LNCaP clone FGC (cell line): ENCODE data around the gene CLCA1.

Source experiments
- DNase-seq: peaks from one replicate; pipeline ENCODE4 v3.0.0-alpha.2; 2011; ENCODE audit warnings: low read depth
- H3K4me3 ChIP-seq: 2 replicates; pipeline ENCODE4 v1.5.1; 2011; ENCODE audit warnings: mild to moderate bottlenecking, low read depth, low read length, control low read depth
- CTCF ChIP-seq: IDR thresholded peaks from 2 replicates; pipeline ENCODE4 v1.5.1; 2012; ENCODE audit warnings: mild to moderate bottlenecking; ENCODE audit not compliant: control insufficient read depth, insufficient read depth; ENCODE audit errors: extremely low read depth

CLCA1 gene

GRCh38 chr1:86472152-86472551, 3.4 kb downstream of the CLCA1 start:
- TF ChIP-seq CTCF, result no peak
- no peak overlapping the region for H3K4me3 ChIP-seq
- no peak for DNase-seq

DNA sequence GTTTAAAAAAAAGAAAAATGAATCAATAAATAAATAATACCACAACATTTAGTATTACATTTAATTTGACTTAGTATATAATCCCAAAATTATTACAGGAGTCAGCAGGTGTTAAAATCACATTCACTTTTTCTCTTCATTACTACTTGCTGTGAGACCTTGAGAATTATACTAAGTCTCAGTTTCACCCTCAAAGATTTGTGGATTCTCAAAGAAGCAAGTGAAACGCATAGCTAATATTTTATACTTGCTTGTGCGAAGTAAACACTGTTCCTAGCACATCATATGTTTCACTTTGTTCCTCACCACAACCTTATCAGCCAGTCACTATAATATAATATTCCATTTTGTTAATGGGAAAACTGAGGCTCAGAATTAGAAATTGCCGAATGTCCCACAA, 4.0 kb downstream of the CLCA1 start:
- no peak for TF ChIP-seq CTCF

GRCh38 chr1:86477256-86477655, 8.5 kb downstream of the CLCA1 start:
- no peak for TF ChIP-seq CTCF
- H3K4me3 ChIP-seq, result no peak overlapping the region
- no peak for DNase-seq

More for the DNA sequence above, 4.0 kb downstream of the CLCA1 start:
- no peak for DNase-seq
- H3K4me3 ChIP-seq, result no peak overlapping the region

- TF ChIP-seq CTCF, result no peak
- H3K4me3 ChIP-seq, result no peak overlapping the region
- DNase-seq, result no peak
Observed at GRCh38 chr1:86477682-86478081, 9.0 kb downstream of the CLCA1 start.

- no peak for DNase-seq
- TF ChIP-seq CTCF, result no peak
- no peak overlapping the region for H3K4me3 ChIP-seq
Observed at GRCh38 chr1:86478416-86479156, 9.9 kb downstream of the CLCA1 start.

DNA sequence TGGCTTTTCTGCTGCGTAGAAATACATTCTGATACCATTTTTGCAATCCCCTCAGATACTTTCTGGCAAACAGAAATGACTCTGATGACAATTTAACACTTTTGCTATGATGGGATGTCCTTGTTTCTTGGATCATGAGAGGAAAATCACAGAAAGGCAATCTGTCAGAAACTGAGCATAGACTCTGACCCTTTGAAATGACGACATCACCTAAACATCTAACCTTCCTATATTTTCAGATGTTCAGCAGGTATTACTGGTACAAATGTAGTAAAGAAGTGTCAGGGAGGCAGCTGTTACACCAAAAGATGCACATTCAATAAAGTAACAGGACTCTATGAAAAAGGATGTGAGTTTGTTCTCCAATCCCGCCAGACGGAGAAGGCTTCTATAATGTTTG, 13.2 kb downstream of the CLCA1 start:
- TF ChIP-seq CTCF, result no peak
- DNase-seq, result no peak
- H3K4me3 ChIP-seq, result no peak overlapping the region

DNA sequence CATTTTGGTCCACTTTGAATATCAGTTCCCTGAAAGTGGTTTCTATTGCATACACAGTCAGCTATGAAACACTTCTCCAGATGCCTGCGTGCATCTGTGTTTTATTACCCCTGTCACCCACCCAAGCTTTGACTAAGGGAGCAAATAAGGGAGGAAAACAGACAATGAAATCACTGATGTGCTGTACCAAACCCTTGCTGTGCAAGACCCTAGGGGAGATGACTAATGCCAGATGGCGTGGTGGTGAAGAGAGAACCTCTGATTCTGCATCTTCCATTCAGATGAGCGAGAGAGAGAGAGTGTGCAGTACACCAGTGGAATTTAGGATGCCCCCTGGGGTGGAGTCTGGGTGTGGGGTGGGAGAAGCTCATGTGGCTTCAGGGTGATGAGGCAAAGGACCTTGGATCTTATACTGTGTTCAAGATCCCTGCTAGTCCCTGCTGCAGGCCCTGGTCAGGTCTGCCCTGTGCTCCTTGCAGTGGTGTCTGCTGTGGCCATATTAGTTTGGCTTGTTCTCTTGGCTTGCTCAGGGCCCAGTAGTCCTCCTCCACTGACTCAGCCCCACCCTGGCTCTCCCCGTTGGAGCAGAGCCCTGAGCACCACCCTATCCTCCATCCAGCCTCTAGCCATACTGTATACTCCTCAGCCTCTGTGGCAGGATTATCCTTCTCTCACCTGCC, 18.5 kb downstream of the CLCA1 start:
- no peak for TF ChIP-seq CTCF
- no peak for DNase-seq
- H3K4me3 ChIP-seq, result no peak overlapping the region
